CD14-positive monocyte (primary cell): ENCODE measurements around the gene RAMP1. TPM values are rescaled to one million over a fixed set of nuclear protein-coding genes. Genes with fewer than 3 reads are reported as not detected.

ENCODE experiments used
- DNase-seq, 3 donors: peaks; one replicate each; pipeline ENCODE4 v3.0.0-alpha.2; 2011 to 2022
- H2AFZ ChIP-seq: 2 replicates; pipeline ENCODE4 v1.6.0; 2012; ENCODE audit warnings: mild to moderate bottlenecking, low read depth, low read length, inconsistent platforms; ENCODE audit not compliant: insufficient read depth, poor library complexity, severe bottlenecking
- H3K27ac ChIP-seq, 2 donors: 1 replicate in 1 of 2; 2 replicates in 1 of 2; pipeline ENCODE4 v1.5.1; 2012 to 2013; ENCODE audit warnings: low read length in 2 of 2, control low read depth in 1 of 2, inconsistent platforms in 1 of 2, low read depth in 1 of 2, mild to moderate bottlenecking in 1 of 2
- H3K27me3 ChIP-seq, 2 donors: one replicate each; pipeline versions ENCODE4 v1.6.0 to v1.6.1; 2011 to 2013; ENCODE audit warnings: low read length in 2 of 2; ENCODE audit not compliant: control insufficient read depth in 2 of 2, insufficient read depth in 2 of 2
- H3K36me3 ChIP-seq, 2 donors: replicated peaks in 1 of 2; 1 replicate in 1 of 2; 2 replicates in 1 of 2; pipeline versions ENCODE4 v1.5.1 to v1.6.1; 2012 to 2013; ENCODE audit warnings: low read length in 2 of 2, control low read depth in 1 of 2, inconsistent platforms in 1 of 2, mild to moderate bottlenecking in 1 of 2; ENCODE audit not compliant: insufficient read depth in 2 of 2, control insufficient read depth in 1 of 2
- H3K4me1 ChIP-seq, 2 donors: 1 replicate in 1 of 2; 2 replicates in 1 of 2; pipeline versions ENCODE4 v1.5.1 to v1.6.1; 2012 to 2013; ENCODE audit warnings: low read length in 2 of 2, control low read depth in 1 of 2, inconsistent platforms in 1 of 2, mild to moderate bottlenecking in 1 of 2, moderate library complexity in 1 of 2; ENCODE audit not compliant: insufficient read depth in 2 of 2, control insufficient read depth in 1 of 2
- H3K4me2 ChIP-seq: replicated peaks from 2 replicates; pipeline ENCODE3; 2012; ENCODE audit warnings: low read length, moderate library complexity, mild to moderate bottlenecking; ENCODE audit not compliant: poor library complexity, severe bottlenecking; ENCODE audit errors: extremely low read depth
- H3K4me3 ChIP-seq, 3 experiments: fragments of 200-600 bp in 1 of 3; sonication (generic) in 1 of 3; replicated peaks in 1 of 3; 1 replicate in 2 of 3; 2 replicates in 1 of 3; pipeline ENCODE4 v1.5.1; 2011 to 2013; ENCODE audit warnings: low read length in 3 of 3, mild to moderate bottlenecking in 3 of 3, control low read depth in 2 of 3, low read depth in 2 of 3, inconsistent platforms in 1 of 3, moderate library complexity in 1 of 3
- H3K79me2 ChIP-seq: 2 replicates; pipeline ENCODE4 v1.6.0; 2012; ENCODE audit warnings: mild to moderate bottlenecking, control low read depth, inconsistent platforms, low read length, moderate library complexity; ENCODE audit not compliant: insufficient read depth
- H3K9ac ChIP-seq: 2 replicates; pipeline ENCODE4 v1.6.0; 2017; ENCODE audit warnings: low read length, mild to moderate bottlenecking; ENCODE audit not compliant: insufficient read depth, poor library complexity, severe bottlenecking
- H3K9me3 ChIP-seq, 2 donors: replicated peaks in 1 of 2; 1 replicate in 1 of 2; 2 replicates in 1 of 2; pipeline versions ENCODE4 v1.5.1 to v1.6.1; 2012 to 2013; ENCODE audit warnings: low read length in 2 of 2, control low read depth in 1 of 2; ENCODE audit not compliant: control insufficient read depth in 1 of 2, insufficient read depth in 1 of 2
- H4K20me1 ChIP-seq: 2 replicates; pipeline ENCODE4 v1.6.0; 2012; ENCODE audit warnings: mild to moderate bottlenecking, low read length, control low read depth, moderate library complexity; ENCODE audit not compliant: insufficient read depth
- H3K27ac Mint-ChIP-seq, 7 donors: one replicate each; pipeline ENCODE4 v1.8.0; 2020; ENCODE audit warnings: mild to moderate bottlenecking in 7 of 7, mixed read lengths in 7 of 7, moderate library complexity in 6 of 7, inconsistent platforms in 2 of 7
- H3K27me3 Mint-ChIP-seq, 3 donors: one replicate each; pipeline ENCODE4 v1.8.0; 2021 to 2022; ENCODE audit warnings: low read depth in 3 of 3, mild to moderate bottlenecking in 3 of 3, mixed read lengths in 3 of 3, moderate library complexity in 3 of 3, inconsistent platforms in 1 of 3
- H3K36me3 Mint-ChIP-seq, 2 donors: one replicate each; pipeline ENCODE4 v1.8.0; 2020; ENCODE audit warnings: mixed read lengths in 2 of 2, inconsistent platforms in 1 of 2, mild to moderate bottlenecking in 1 of 2
- H3K4me1 Mint-ChIP-seq: one replicate; pipeline ENCODE4 v1.8.0; 2020; ENCODE audit warnings: mild to moderate bottlenecking, mixed read lengths
- H3K4me3 Mint-ChIP-seq, 2 donors: one replicate each; pipeline ENCODE4 v1.8.0; 2020; ENCODE audit warnings: mild to moderate bottlenecking in 2 of 2, mixed read lengths in 2 of 2, moderate library complexity in 1 of 2
- H3K9me3 Mint-ChIP-seq, 7 donors: one replicate each; pipeline ENCODE4 v1.8.0; 2020 to 2022; ENCODE audit warnings: mixed read lengths in 7 of 7, mild to moderate bottlenecking in 6 of 7, moderate library complexity in 6 of 7, inconsistent platforms in 2 of 7
- WGBS: methylation state at CpG from one replicate; pipeline ENCODE4 v1.1.5; 2013; ENCODE audit warnings: missing lambda C conversion rate; ENCODE audit not compliant: insufficient coverage; 5-methylcytosine and 5-hydroxymethylcytosine counted together
- intact Hi-C, 2 donors: fragments of 100-400 bp; cut with micrococcal nuclease; formaldehyde crosslinking; loops; one replicate each; pipeline versions ENCODE4 v1.15.0 to v1.15.1; 2023
- polyA plus RNA-seq, 3 donors: library from polyadenylated mRNA; depleted of rRNA in 1 of 3; unstranded in 2 of 3; stranded (reverse) in 1 of 3; fragments of 300-500 nt in 2 of 3; fragments of >200 nt in 1 of 3; fragmentation: Illumina TruSeq in 2 of 3; gene quantifications; 1 replicate in 2 of 3; 2 replicates in 1 of 3; pipeline ENCODE4 v1.2.3, GENCODE V29; 2012 to 2021
- TF ChIP-seq, protein P1 (sequence below): fragments of 200-600 bp; IDR thresholded peaks from one replicate; pipeline ENCODE4 v1.8.0; 2022; ENCODE audit warnings: antibody characterized with exemption, mild to moderate bottlenecking

The RAMP1 gene
- polyA plus RNA-seq, 3 donors: not detected

DNA sequence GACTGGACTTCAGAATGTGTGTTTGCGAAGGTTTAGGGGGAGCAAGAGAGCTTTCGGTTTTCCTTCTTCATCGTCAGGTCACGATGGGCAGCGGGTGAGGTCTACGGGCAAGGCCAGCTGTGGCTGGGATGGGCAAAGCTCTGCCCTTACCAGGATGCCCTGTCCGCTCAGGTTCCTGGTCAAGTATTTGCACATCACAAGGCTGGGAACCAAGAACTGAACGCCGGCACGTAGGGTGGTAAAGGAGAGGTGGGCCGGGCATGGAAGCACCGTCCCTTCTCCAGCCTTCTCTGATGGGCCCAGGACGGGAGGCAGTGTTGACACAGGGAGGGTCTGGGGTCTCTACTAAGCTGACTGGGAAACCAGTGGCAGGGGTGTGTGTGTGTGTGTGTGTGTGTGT, 56.9 kb downstream of the RAMP1 start:
- peaks cover 0 to 10% (median 9%) of the 10 kb centered on the region in 3 donors for H3K27me3 Mint-ChIP-seq
- no peak overlapping the region for H3K27ac ChIP-seq
- TF ChIP-seq, protein P1, sequence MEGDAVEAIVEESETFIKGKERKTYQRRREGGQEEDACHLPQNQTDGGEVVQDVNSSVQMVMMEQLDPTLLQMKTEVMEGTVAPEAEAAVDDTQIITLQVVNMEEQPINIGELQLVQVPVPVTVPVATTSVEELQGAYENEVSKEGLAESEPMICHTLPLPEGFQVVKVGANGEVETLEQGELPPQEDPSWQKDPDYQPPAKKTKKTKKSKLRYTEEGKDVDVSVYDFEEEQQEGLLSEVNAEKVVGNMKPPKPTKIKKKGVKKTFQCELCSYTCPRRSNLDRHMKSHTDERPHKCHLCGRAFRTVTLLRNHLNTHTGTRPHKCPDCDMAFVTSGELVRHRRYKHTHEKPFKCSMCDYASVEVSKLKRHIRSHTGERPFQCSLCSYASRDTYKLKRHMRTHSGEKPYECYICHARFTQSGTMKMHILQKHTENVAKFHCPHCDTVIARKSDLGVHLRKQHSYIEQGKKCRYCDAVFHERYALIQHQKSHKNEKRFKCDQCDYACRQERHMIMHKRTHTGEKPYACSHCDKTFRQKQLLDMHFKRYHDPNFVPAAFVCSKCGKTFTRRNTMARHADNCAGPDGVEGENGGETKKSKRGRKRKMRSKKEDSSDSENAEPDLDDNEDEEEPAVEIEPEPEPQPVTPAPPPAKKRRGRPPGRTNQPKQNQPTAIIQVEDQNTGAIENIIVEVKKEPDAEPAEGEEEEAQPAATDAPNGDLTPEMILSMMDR: no peak
- no peak overlapping the region for H3K4me3 Mint-ChIP-seq
- WGBS: 98% methylated on average over 10 of the region's 13 CpGs
- no peaks in the 10 kb centered on the region for H4K20me1 ChIP-seq
- no peak overlapping the region for H3K9ac ChIP-seq
- DNase-seq: no peak
- H3K4me1 Mint-ChIP-seq: peaks cover 11% of the 10 kb centered on the region
- H3K79me2 ChIP-seq: no peaks in the 10 kb centered on the region
- H3K4me1 ChIP-seq: peaks cover 5 to 8% of the 10 kb centered on the region in 2 donors
- peaks cover 0 to under 1% (median 0%) of the 10 kb centered on the region in 7 donors for H3K9me3 Mint-ChIP-seq
- no peak overlapping the region for H3K4me3 ChIP-seq
- no peaks in the 10 kb centered on the region for H3K27me3 ChIP-seq
- no peaks in the 10 kb centered on the region for H3K36me3 Mint-ChIP-seq
- H2AFZ ChIP-seq: no peak overlapping the region
- no peaks in the 10 kb centered on the region for H3K36me3 ChIP-seq
- no peaks in the 10 kb centered on the region for H3K9me3 ChIP-seq
- intact Hi-C loops: no loop called here
- H3K27ac Mint-ChIP-seq: peak overlapping the region in 1 of 7 donors; percentile 45
- no peak overlapping the region for H3K4me2 ChIP-seq

DNA sequence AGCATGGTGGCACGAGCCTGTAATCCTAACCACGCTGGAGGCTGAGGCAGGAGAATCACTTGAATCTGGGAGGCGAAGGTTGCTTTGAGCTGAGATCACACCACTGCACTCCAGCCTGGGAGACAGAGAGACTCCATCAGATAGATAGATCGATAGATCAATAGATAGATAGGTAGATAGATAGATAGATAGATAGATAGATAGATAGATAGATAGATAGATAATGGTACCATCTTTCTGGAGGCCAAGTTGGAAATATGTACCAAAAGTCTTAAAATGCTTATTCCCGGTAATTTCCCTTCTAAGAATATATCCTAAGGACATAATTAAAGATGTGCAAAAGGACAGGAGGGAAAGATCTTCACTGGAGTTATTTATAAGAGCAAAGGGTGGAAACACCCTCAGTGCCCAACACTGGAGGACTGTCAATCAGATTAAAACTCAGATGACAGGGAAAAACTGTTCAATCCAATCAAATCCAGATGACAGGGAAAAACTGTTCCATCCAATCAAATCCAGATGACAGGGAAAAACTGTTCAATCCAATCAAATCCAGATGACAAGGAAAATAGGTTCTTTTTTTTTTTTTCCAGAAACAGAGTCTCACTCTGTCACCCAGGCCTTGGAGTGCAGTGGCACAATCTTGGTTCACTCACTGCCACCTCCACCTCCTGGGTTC, 58.4 kb downstream of the RAMP1 start:
- Histone ChIP-seq H3K4me1 (peaks cover 5 to 8% of the 10 kb centered on the region in 2 donors), H3K4me3 (no peak overlapping the region), H3K9me3 (no peaks in the 10 kb centered on the region), H3K36me3 (no peaks in the 10 kb centered on the region), H3K79me2 (no peaks in the 10 kb centered on the region), H2AFZ (no peak overlapping the region), H3K4me2 (no peak overlapping the region), H3K9ac (no peak overlapping the region), H3K27me3 (peaks cover 0 to under 1% of the 10 kb centered on the region in 2 donors), H4K20me1 (no peaks in the 10 kb centered on the region), H3K27ac (no peak overlapping the region)
- TF ChIP-seq, protein P1: no peak
- DNase-seq: no peak
- H3K27me3 Mint-ChIP-seq: peaks cover 4 to 18% (median 13%) of the 10 kb centered on the region in 3 donors
- no peak overlapping the region for H3K27ac Mint-ChIP-seq
- 100% methylated on average over 3 of the region's 5 CpGs for WGBS
- intact Hi-C loops: no loop called here
- H3K4me3 Mint-ChIP-seq: no peak overlapping the region
- H3K9me3 Mint-ChIP-seq: peaks cover 0 to 1% (median 0%) of the 10 kb centered on the region in 7 donors
- H3K36me3 Mint-ChIP-seq: no peaks in the 10 kb centered on the region
- H3K4me1 Mint-ChIP-seq: peaks cover 12% of the 10 kb centered on the region
